ENCODE data around the gene BANP. TPM values are rescaled to one million over a fixed set of nuclear protein-coding genes. Genes with fewer than 3 reads are reported as not detected.
"Not testable (repeated sequence)": the region's sequence is repeated elsewhere in the genome, so short reads cannot be mapped to it uniquely, and the experiment has no call there.

Gene BANP
- total RNA-seq, 1 donor from 2014 or later: 44.0 TPM

DNA sequence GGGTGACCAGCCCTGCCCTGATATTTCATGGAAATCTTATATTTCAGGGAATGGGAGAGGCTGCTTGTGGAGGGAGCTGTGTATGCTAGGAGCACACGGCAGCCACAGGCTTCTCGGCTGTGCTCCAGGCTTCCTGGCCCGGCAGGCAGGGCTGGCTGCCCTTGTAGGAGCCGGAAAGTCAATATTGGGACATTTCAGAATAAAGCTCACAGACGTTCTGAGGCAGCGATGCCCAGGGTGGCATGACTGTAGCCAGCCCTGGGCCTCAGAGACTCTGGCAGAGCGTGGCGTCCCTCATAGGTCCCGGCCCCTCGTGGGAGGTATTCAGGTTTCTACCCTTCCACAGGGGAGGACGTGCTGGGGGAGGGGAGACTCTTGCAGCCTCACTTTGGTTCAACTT, 65.7 kb downstream of the BANP start:
- Histone ChIP-seq H3K27ac (no peak overlapping the region), H3K4me3 (no peak overlapping the region), H3K4me1 (peaks cover 7% of the 10 kb centered on the region), H3K9me3 (no peaks in the 10 kb centered on the region), H3K27me3 (no peaks in the 10 kb centered on the region), H3K36me3 (no peaks in the 10 kb centered on the region)
- intact Hi-C loops (cut with DNase I): no loop called here
- DNase-seq (ENCODE audit: extremely low spot score in 2 of 2): no peak
- TF ChIP-seq POLR2A (IDR thresholded peaks at IDR 0.05) (no peak), POLR2AphosphoS5 (IDR thresholded peaks at IDR 0.05; ENCODE audit: insufficient read depth in 1 of 2, low read depth in 1 of 2) (no peak)
- TF ChIP-seq, protein P1, sequence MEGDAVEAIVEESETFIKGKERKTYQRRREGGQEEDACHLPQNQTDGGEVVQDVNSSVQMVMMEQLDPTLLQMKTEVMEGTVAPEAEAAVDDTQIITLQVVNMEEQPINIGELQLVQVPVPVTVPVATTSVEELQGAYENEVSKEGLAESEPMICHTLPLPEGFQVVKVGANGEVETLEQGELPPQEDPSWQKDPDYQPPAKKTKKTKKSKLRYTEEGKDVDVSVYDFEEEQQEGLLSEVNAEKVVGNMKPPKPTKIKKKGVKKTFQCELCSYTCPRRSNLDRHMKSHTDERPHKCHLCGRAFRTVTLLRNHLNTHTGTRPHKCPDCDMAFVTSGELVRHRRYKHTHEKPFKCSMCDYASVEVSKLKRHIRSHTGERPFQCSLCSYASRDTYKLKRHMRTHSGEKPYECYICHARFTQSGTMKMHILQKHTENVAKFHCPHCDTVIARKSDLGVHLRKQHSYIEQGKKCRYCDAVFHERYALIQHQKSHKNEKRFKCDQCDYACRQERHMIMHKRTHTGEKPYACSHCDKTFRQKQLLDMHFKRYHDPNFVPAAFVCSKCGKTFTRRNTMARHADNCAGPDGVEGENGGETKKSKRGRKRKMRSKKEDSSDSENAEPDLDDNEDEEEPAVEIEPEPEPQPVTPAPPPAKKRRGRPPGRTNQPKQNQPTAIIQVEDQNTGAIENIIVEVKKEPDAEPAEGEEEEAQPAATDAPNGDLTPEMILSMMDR (IDR thresholded peaks at IDR 0.05): no peak

DNA sequence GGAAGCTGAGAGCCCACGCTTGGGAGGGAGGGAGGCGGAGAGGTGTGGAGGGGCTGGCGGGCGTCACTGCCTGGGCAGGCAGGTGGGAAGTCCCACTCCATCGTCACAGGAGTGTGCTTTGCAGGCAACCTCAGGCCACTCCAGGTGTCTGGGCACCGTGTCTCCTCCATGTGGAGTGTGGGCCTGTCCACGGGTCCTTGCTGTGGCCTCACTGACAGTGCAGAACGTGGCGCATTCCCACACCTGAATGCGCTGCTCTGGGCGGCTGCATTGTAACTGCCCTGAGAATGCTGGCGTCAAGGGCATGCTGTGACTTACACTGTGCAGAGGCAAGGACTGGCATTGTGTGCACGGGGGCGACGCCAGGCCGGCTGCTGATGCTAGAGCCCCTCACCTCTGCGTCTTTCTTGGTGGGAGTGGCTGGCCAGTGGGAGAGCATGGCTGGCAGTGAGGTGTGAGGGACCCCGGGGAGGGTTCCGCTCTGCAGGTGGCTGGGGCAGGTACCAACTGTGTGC, 66.4 kb downstream of the BANP start:
- Histone ChIP-seq H3K27me3 (no peaks in the 10 kb centered on the region), H3K9me3 (no peaks in the 10 kb centered on the region), H3K27ac (no peak overlapping the region), H3K36me3 (no peaks in the 10 kb centered on the region), H3K4me3 (no peak overlapping the region), H3K4me1 (peaks cover 7% of the 10 kb centered on the region)
- no peak for DNase-seq (ENCODE audit: extremely low spot score in 2 of 2)
- intact Hi-C loops (cut with DNase I): no loop called here
- TF ChIP-seq POLR2AphosphoS5 (IDR thresholded peaks at IDR 0.05; ENCODE audit: insufficient read depth in 1 of 2, low read depth in 1 of 2) (no peak), POLR2A (IDR thresholded peaks at IDR 0.05) (no peak)
- TF ChIP-seq, protein P1 (IDR thresholded peaks at IDR 0.05): no peak

DNA sequence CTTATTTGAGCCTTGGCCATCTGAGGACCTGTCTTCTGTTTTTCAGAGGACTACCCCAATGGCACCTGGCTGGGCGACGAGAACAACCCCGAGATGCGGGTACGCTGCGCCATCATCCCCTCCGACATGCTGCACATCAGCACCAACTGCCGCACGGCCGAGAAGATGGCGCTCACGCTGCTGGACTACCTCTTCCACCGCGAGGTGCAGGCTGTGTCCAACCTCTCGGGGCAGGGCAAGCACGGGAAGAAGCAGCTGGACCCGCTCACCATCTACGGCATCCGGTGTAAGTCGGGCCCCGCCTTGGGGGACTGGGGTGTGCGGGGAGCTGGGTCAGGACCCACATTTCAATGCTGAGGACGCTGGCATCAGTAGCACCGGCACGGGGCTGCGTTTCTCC, 67.1 kb downstream of the BANP start:
- H3K4me3 ChIP-seq; H3K27me3 ChIP-seq; H3K36me3 ChIP-seq; H3K27ac ChIP-seq; intact Hi-C loops (cut with DNase I); DNase-seq (ENCODE audit: extremely low spot score in 2 of 2); H3K9me3 ChIP-seq; H3K4me1 ChIP-seq: not testable (repeated sequence)

DNA sequence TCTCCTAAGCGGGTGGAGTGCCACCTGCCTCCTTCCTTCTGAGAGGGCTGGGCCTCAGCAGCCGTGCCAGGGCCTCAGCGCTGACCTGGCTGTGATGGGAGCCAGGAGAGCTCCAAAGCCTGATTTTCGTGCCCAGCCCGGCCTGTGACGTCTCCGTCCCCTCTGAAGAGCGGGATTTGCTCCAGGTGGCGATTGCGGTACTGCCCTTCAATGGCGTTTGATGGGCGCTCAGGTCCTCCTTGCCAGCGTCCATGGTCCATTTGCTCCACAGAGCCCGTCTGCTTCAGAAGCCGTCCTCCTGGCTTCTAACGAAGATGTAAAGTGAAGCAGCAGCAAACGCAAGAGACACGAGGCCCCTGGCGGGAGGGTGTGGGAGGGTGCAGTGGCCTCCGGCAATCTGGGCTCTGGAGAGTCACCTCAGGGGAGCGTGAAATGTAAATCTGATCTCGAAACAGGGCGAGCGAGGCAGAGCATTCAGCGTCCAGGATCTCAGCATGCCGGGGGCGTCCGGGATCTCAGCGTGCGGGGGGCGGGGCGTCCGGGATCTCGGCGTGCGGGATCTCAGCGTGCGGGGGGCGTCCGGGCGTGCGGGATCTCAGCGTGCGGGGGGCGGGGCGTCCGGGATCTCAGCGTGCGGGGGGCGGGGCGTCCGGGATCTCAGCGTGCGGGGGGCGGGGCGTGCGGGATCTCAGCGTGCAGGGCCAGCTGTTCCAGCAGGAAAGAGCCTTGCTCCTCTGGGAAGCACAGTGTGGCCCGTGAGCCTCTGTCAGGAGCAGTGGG, 68.0 kb downstream of the BANP start:
- not testable (repeated sequence) for H3K36me3 ChIP-seq; DNase-seq (ENCODE audit: extremely low spot score in 2 of 2); H3K27ac ChIP-seq

DNA sequence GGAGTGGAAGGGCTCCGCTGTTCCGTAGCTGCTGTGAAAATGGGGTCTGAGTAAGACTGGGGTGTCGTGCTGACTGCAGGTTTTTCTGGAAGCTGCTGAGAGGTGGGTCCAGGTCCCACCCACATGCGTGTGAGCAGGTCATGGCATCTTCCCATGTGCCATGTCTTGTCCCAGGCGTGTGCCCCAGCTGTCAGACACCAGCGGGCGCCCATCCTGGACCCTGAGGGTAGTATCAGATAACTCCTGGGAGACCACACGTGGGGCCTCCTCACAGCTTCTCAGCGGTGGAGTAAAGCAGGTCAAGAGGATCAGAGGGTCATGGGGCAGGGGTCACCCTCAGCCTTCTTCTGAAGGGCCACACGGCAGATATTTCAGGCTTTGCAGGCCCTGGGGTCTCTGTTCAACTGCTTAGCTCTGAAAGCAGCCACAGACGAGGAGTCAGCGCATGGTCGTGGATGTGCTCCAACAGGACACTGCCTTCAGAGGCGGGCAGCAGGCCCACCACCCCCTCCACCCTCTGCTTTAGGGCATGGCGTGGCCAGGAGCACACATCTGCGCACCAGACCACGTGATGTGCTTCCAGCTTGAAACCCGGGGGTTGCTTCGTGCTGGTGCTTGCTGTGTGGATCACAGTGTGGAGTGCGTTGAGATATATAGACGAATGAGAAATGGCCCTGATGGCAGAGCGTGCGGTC, 68.7 kb downstream of the BANP start:
- peaks cover 7% of the 10 kb centered on the region for H3K4me1 ChIP-seq
- intact Hi-C loops (cut with DNase I): no loop called here
- H3K36me3 ChIP-seq: no peaks in the 10 kb centered on the region
- H3K27ac ChIP-seq: no peak overlapping the region
- no peak overlapping the region for H3K4me3 ChIP-seq
- no peaks in the 10 kb centered on the region for H3K27me3 ChIP-seq
- no peaks in the 10 kb centered on the region for H3K9me3 ChIP-seq
- TF ChIP-seq, protein P1 (IDR thresholded peaks at IDR 0.05): no peak
- TF ChIP-seq POLR2AphosphoS5 (IDR thresholded peaks at IDR 0.05; ENCODE audit: insufficient read depth in 1 of 2, low read depth in 1 of 2) (no peak), POLR2A (IDR thresholded peaks at IDR 0.05) (no peak)
- DNase-seq (ENCODE audit: extremely low spot score in 2 of 2): no peak

More for the DNA sequence above, 68.0 kb downstream of the BANP start:
- intact Hi-C loops (cut with DNase I); H3K9me3 ChIP-seq; H3K27me3 ChIP-seq; H3K4me1 ChIP-seq; H3K4me3 ChIP-seq: not testable (repeated sequence)

DNA sequence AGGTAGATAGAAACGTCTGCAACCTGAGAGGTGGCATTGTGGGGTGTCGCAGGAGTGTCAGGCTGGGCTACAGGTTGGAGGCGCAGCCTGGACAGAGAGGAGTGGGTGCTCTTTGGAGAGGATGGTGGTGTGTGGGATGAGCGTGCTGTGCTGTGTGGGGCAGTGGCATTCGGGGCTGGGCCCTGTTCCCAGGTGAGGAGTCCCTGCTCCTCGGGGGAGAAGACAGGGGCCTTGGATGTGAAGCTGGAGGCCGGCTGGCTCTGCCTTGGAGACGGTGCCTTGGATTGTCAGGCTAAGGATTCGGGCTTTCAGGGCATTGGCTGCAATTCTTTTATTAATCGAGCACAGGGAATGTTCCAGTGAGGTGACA, 69.3 kb downstream of the BANP start:
- TF ChIP-seq, protein P1 (IDR thresholded peaks at IDR 0.05): no peak
- no peak for TF ChIP-seq POLR2A (IDR thresholded peaks at IDR 0.05)
- no peak for TF ChIP-seq POLR2AphosphoS5 (IDR thresholded peaks at IDR 0.05; ENCODE audit: insufficient read depth in 1 of 2, low read depth in 1 of 2)
- peaks cover 12% of the 10 kb centered on the region for H3K4me1 ChIP-seq
- no peak overlapping the region for H3K4me3 ChIP-seq
- no peaks in the 10 kb centered on the region for H3K27me3 ChIP-seq
- no peaks in the 10 kb centered on the region for H3K36me3 ChIP-seq
- H3K9me3 ChIP-seq: no peaks in the 10 kb centered on the region
- H3K27ac ChIP-seq: no peak overlapping the region
- no peak for DNase-seq (ENCODE audit: extremely low spot score in 2 of 2)
- intact Hi-C loops (cut with DNase I): no loop called here

DNA sequence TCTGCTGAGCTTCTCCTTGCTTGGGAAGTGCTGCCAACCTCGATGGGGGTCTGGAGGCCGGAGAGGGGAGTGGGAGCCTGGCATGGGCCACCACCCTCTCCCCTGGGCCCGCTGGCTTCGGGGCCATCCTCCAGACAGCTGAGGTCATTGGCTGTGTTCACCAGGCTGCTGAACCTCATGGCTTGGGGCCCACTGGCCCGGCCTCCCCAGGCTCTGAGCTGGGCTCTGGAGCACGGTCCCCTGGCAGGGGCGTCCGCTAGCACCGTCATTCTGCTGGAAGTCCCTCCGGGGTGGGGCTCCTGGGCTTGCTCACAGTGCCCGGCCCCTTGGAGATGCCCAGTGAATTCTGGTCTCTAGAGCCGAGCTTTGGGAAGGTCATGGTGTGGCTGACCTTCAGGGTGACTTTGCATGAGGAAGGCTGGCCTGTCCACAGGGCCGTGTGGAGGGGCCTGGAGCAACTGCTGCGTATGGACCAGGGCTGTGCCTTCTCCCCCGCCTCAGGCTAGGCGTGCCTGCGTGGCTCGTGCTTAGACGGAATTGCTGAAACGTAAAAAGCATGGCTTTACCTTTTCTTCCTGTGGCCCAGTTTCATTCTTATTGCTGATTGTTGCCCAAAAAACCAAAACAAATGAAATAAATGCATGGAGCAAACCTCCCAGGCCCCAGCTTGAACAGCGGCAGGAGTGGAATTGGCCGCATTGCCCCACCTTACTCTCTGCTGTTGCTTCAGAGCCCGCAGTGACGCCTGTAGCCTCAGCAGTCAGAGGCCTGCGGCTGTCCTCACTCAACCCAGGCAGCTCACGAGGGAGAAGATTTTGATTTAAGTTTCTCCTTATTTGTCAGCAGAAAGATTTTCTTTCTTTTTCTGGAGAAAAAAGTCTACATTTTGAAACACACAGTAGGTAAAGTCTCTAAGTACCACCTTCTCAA, 70.1 kb downstream of the BANP start:
- DNase-seq (ENCODE audit: extremely low spot score in 2 of 2); H3K27me3 ChIP-seq; H3K9me3 ChIP-seq; H3K27ac ChIP-seq; H3K4me3 ChIP-seq; intact Hi-C loops (cut with DNase I); H3K36me3 ChIP-seq: not testable (repeated sequence)
- peaks cover 15% of the 10 kb centered on the region for H3K4me1 ChIP-seq
